Liver (tissue), 3 donors: ENCODE measurements around the gene SMG5.

Source experiments
- ATF3 ChIP-seq: IDR thresholded peaks from 2 replicates; pipeline ENCODE4 v1.6.1; 2016; ENCODE audit warnings: antibody characterized with exemption
- CTCF ChIP-seq: fragments of 150-350 bp; IDR thresholded peaks from 2 replicates; pipeline ENCODE4 v1.5.1; 2017; ENCODE audit warnings: improper control_type of control experiment, low read depth, low read length; ENCODE audit not compliant: missing input control
- EGR1 ChIP-seq, 2 donors: IDR thresholded peaks; 2 replicates each; pipeline ENCODE4 v1.6.1; 2016 to 2018; ENCODE audit warnings: antibody characterized with exemption in 2 of 2, low read depth in 2 of 2
- FOXA1 ChIP-seq: IDR thresholded peaks from 2 replicates; pipeline ENCODE4 v1.6.1; 2016; ENCODE audit warnings: antibody characterized with exemption
- JUND ChIP-seq, 2 donors: IDR thresholded peaks; 2 replicates each; pipeline ENCODE4 v1.6.1; 2016; ENCODE audit warnings: antibody characterized with exemption in 2 of 2
- MAX ChIP-seq: IDR thresholded peaks from 2 replicates; pipeline ENCODE4 v1.6.1; 2016; ENCODE audit warnings: antibody characterized with exemption
- RAD21 ChIP-seq, 2 donors: IDR thresholded peaks; 2 replicates each; pipeline ENCODE4 v1.6.1; 2016; ENCODE audit warnings: antibody characterized with exemption in 2 of 2, mild to moderate bottlenecking in 2 of 2
- RXRA ChIP-seq, 2 donors: IDR thresholded peaks; 2 replicates each; pipeline ENCODE4 v1.6.1; 2017 to 2018; ENCODE audit warnings: antibody characterized with exemption in 2 of 2, mild to moderate bottlenecking in 1 of 2
- SP1 ChIP-seq: IDR thresholded peaks from 2 replicates; pipeline ENCODE4 v1.6.1; 2018; ENCODE audit warnings: antibody characterized with exemption, mild to moderate bottlenecking
- TAF1 ChIP-seq: conservative IDR thresholded peaks from 2 replicates; pipeline ENCODE4 v1.6.1; 2016; ENCODE audit warnings: antibody characterized with exemption, mild to moderate bottlenecking
- YY1 ChIP-seq: IDR thresholded peaks from 2 replicates; pipeline ENCODE4 v1.6.1; 2016; ENCODE audit warnings: antibody characterized with exemption, mild to moderate bottlenecking
- ZBTB33 ChIP-seq: IDR thresholded peaks from 2 replicates; pipeline ENCODE4 v1.6.1; 2016; ENCODE audit warnings: antibody characterized with exemption
- TF ChIP-seq, protein P1 (sequence below): IDR thresholded peaks from 2 replicates; pipeline ENCODE4 v1.6.1; 2016; ENCODE audit warnings: antibody characterized with exemption, mild to moderate bottlenecking
- donor health status: healthy.
- donor health status: healthy.

DNA sequence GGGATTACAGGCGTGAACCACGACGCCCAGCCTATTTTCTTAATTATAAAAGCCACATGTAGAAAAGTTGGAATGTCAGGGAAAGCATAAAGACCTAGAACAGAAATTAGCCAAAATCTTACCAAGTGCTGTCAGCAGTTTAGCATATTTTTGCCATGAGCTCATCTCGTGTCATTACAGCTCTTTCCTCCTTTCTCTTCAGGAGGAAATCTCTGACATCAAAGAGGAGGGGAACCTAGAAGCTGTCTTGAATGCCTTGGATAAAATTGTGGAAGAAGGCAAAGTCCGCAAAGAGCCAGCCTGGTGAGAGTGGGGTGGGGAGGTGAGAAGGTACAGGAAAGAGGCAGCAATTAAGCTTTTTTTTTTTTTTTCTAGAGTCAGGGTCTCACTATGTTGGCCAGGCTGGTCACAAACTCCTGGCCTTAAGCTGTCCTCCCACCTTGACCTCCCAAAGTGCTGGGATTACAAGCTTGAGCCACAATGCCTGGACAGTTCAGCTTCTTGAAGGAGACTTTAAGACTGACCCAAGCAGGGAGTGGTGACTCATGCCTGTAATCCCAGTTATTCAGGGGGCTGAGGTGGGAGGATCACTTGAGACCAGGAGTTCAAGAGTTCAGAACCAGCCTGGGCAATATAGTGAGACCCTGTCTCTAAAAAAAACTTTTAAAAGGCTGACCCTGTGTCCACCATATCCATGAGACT is 49.0 kb downstream of the SMG5 start:
- TF ChIP-seq CTCF (no peak), FOXA1 (no peak), ATF3 (no peak), MAX (no peak), TAF1 (no peak), RAD21 (IDR thresholded peaks at IDR 0.05) (no peak), JUND (IDR thresholded peaks at IDR 0.05) (no peak), ZBTB33 (no peak), YY1 (no peak), SP1 (no peak), EGR1 (IDR thresholded peaks at IDR 0.05; ENCODE audit: low read depth in 2 of 2) (no peak), RXRA (IDR thresholded peaks at IDR 0.05) (no peak)
- TF ChIP-seq, protein P1, sequence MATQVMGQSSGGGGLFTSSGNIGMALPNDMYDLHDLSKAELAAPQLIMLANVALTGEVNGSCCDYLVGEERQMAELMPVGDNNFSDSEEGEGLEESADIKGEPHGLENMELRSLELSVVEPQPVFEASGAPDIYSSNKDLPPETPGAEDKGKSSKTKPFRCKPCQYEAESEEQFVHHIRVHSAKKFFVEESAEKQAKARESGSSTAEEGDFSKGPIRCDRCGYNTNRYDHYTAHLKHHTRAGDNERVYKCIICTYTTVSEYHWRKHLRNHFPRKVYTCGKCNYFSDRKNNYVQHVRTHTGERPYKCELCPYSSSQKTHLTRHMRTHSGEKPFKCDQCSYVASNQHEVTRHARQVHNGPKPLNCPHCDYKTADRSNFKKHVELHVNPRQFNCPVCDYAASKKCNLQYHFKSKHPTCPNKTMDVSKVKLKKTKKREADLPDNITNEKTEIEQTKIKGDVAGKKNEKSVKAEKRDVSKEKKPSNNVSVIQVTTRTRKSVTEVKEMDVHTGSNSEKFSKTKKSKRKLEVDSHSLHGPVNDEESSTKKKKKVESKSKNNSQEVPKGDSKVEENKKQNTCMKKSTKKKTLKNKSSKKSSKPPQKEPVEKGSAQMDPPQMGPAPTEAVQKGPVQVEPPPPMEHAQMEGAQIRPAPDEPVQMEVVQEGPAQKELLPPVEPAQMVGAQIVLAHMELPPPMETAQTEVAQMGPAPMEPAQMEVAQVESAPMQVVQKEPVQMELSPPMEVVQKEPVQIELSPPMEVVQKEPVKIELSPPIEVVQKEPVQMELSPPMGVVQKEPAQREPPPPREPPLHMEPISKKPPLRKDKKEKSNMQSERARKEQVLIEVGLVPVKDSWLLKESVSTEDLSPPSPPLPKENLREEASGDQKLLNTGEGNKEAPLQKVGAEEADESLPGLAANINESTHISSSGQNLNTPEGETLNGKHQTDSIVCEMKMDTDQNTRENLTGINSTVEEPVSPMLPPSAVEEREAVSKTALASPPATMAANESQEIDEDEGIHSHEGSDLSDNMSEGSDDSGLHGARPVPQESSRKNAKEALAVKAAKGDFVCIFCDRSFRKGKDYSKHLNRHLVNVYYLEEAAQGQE: no peak
